A549 (cell line): ENCODE data around the gene CALU. TPM values are rescaled to one million over a fixed set of nuclear protein-coding genes. Genes with fewer than 3 reads are reported as not detected.

Source experiments
- ATAC-seq, 2 experiments: fragments of 200-7000 bp in 1 of 2; fragments of >200 bp in 1 of 2; cut with Nextera tagmentation in 1 of 2; cut with Tn5 transposase in 1 of 2; 3 replicates each; pipeline versions ENCODE4 v1.8.0 to v1.9.1; 2018 to 2020; ENCODE audit warnings: mild to moderate bottlenecking in 1 of 2, moderate library complexity in 1 of 2
- CTCF ChIA-PET: fragments of 300-600 bp; sonication (Branson Sonifier 250); formaldehyde crosslinking; extraction: SDS; loops from one replicate; lab custom pipeline; 2021; ENCODE audit warnings: antibody characterized with exemption, inconsistent platforms; lab: Yijun Ruan, JAX
- POLR2A ChIA-PET: fragments of 350-600 bp; formaldehyde crosslinking; extraction: SDS; loops from one replicate; lab custom pipeline; 2021; ENCODE audit warnings: antibody characterized with exemption, inconsistent platforms; lab: Yijun Ruan, JAX
- DNase-seq, 2 experiments: peaks; one replicate each; pipeline versions ENCODE4 v3.0.0 to v3.0.0-alpha.2; 2011 to 2016; ENCODE audit warnings: low read depth in 1 of 2, low spot score in 1 of 2
- FAIRE-seq: peaks from 2 replicates; lab custom pipeline; 2011; peaks lifted over from hg19 to GRCh38; lab: Jason Lieb, UNC
- H3K27ac ChIP-seq, 2 experiments: fragments of >200 bp; sonication (Bioruptor Twin); formaldehyde crosslinking; 3 replicates each; pipeline ENCODE4 v1.5.1; 2016 to 2017
- H3K4me1 ChIP-seq: fragments of >200 bp; sonication (Bioruptor Twin); formaldehyde crosslinking; 3 replicates; pipeline ENCODE4 v1.6.1; 2016
- H3K4me2 ChIP-seq: fragments of >200 bp; sonication (Bioruptor Twin); formaldehyde crosslinking; 3 replicates; pipeline ENCODE4 v1.6.1; 2016
- H3K4me3 ChIP-seq: fragments of >200 bp; sonication (Bioruptor Twin); formaldehyde crosslinking; 3 replicates; pipeline ENCODE4 v1.5.1; 2016
- H3K9me3 ChIP-seq: fragments of >200 bp; sonication (Bioruptor Twin); formaldehyde crosslinking; 3 replicates; pipeline ENCODE4 v1.6.1; 2016
- BCL3 ChIP-seq: fragments of >200 bp; sonication (Bioruptor Twin); formaldehyde crosslinking; IDR thresholded peaks from 3 replicates; pipeline ENCODE4 v1.6.1; 2016
- BHLHE40 ChIP-seq: IDR thresholded peaks from 2 replicates; pipeline ENCODE4 v1.6.1; 2012; ENCODE audit warnings: low read depth, low read length, inconsistent platforms
- CHD4 ChIP-seq: fragments of 200-600 bp; sonication (generic); IDR thresholded peaks from 2 replicates; pipeline ENCODE4 v1.6.1; 2016; ENCODE audit warnings: antibody characterized with exemption, mild to moderate bottlenecking, borderline replicate concordance
- CTCF ChIP-seq: fragments of >200 bp; sonication (Bioruptor Twin); formaldehyde crosslinking; IDR thresholded peaks from 3 replicates; pipeline ENCODE4 v1.5.1; 2016
- FOSL2 ChIP-seq, 2 experiments: fragments of 450-650 bp in 1 of 2; fragments of >200 bp in 1 of 2; sonication (Bioruptor Twin) in 1 of 2; formaldehyde crosslinking; IDR thresholded peaks; 2 replicates each; pipeline versions ENCODE4 v1.5.0 to v1.6.1; 2016 to 2020; ENCODE audit warnings: mild to moderate bottlenecking in 1 of 2, moderate library complexity in 1 of 2
- FOXS1 ChIP-seq: fragments of 250-450 bp; sonication (Bioruptor Pico); IDR thresholded peaks from 2 replicates; pipeline ENCODE4 v1.5.0; 2020; ENCODE audit warnings: mild to moderate bottlenecking, moderate library complexity
- HES2 ChIP-seq: fragments of >200 bp; sonication (Bioruptor Twin); formaldehyde crosslinking; IDR thresholded peaks from 2 replicates; pipeline ENCODE4 v1.6.1; 2016
- HEYL ChIP-seq: fragments of 250-450 bp; sonication (Bioruptor Pico); IDR thresholded peaks from 2 replicates; pipeline ENCODE4 v1.8.0; 2021; ENCODE audit warnings: mild to moderate bottlenecking, moderate library complexity
- HMGXB4 ChIP-seq: fragments of 250-450 bp; sonication (Bioruptor Pico); IDR thresholded peaks from 2 replicates; pipeline ENCODE4 v1.5.0; 2021; ENCODE audit warnings: mild to moderate bottlenecking, moderate library complexity, borderline replicate concordance
- HOXA7 ChIP-seq: fragments of 250-450 bp; sonication (Bioruptor Pico); IDR thresholded peaks from 2 replicates; pipeline ENCODE4 v1.5.0; 2020; ENCODE audit warnings: mild to moderate bottlenecking, moderate library complexity
- MAX ChIP-seq: IDR thresholded peaks from 2 replicates; pipeline ENCODE4 v1.6.1; 2012
- MYC ChIP-seq: IDR thresholded peaks from 2 replicates; pipeline ENCODE4 v1.6.1; 2012; ENCODE audit warnings: mild to moderate bottlenecking, inconsistent platforms, low read length, improper control_type of control experiment, borderline replicate concordance
- NFE2L2 ChIP-seq: fragments of 150-350 bp; conservative IDR thresholded peaks from 2 replicates; pipeline ENCODE4 v1.6.1; 2014; ENCODE audit warnings: low read length
- NPAS2 ChIP-seq: fragments of 250-450 bp; sonication (Bioruptor Pico); IDR thresholded peaks from 2 replicates; pipeline ENCODE4 v1.8.0; 2022; ENCODE audit warnings: mild to moderate bottlenecking, moderate library complexity, borderline replicate concordance
- NR3C1 ChIP-seq: fragments of >200 bp; sonication (Bioruptor Twin); formaldehyde crosslinking; IDR thresholded peaks from 3 replicates; pipeline ENCODE4 v1.6.1; 2017
- POLR2A ChIP-seq: IDR thresholded peaks from 2 replicates; pipeline ENCODE4 v1.6.1; 2012; ENCODE audit warnings: mild to moderate bottlenecking, low read length
- SMC3 ChIP-seq: fragments of >200 bp; sonication (Bioruptor Twin); formaldehyde crosslinking; IDR thresholded peaks from 3 replicates; pipeline ENCODE4 v1.6.1; 2018; ENCODE audit warnings: inconsistent platforms
- ZFP36 ChIP-seq: fragments of 450-650 bp; IDR thresholded peaks from 2 replicates; pipeline ENCODE4 v1.6.1; 2014; ENCODE audit warnings: borderline replicate concordance; ENCODE audit not compliant: partially characterized antibody
- ZNF302 ChIP-seq: fragments of 250-450 bp; sonication (Bioruptor Pico); IDR thresholded peaks from 2 replicates; pipeline ENCODE4 v1.9.0; 2021; ENCODE audit warnings: inconsistent platforms, mild to moderate bottlenecking, moderate library complexity
- ZSCAN20 ChIP-seq: fragments of 250-450 bp; sonication (Bioruptor Pico); IDR thresholded peaks from 2 replicates; pipeline ENCODE4 v1.8.0; 2022; ENCODE audit warnings: mild to moderate bottlenecking, moderate library complexity
- WGBS: methylation state at CpG from one replicate; pipeline ENCODE4 v1.1.6; 2017; ENCODE audit errors: missing lambda C conversion rate; 5-methylcytosine and 5-hydroxymethylcytosine counted together
- polyA plus RNA-seq, 4 experiments: library from polyadenylated mRNA; depleted of rRNA in 3 of 4; stranded (reverse); fragments of >200 nt; fragmentation: RNase III in 1 of 4; extraction: RNeasy Plus Mini Kit Qiagen cat#74134 plus additional on column Dnase treatment in 1 of 4; gene quantifications; 2 replicates in 3 of 4; 3 replicates in 1 of 4; pipeline ENCODE4 v1.2.3, GENCODE V29; 2011 to 2017

The CALU gene
- polyA plus RNA-seq, 2 of the 4 experiments (the other 2 are of a cell fraction), result 192 to 233 TPM

GRCh38 chr7:128759242-128759641, 20.1 kb downstream of the CALU start:
- CTCF ChIA-PET, result interaction anchor here (1.2 to 1.8 kb wide), 5 partner anchors 10 to 334 kb away, joined by 3 to 5 read pairs (median 3); no protein-coding TSS in a partner anchor
- TF ChIP-seq FOSL2 (IDR thresholded peaks at IDR 0.05), result no peak
- TF ChIP-seq FOSL2 (CRISPR knock-in tag; IDR thresholded peaks at IDR 0.05), result no peak
- no peak for TF ChIP-seq POLR2A
- no peak for TF ChIP-seq SMC3
- no peak for TF ChIP-seq BCL3
- no peak for TF ChIP-seq BHLHE40
- no peak for TF ChIP-seq MYC
- no peak for TF ChIP-seq ZFP36
- TF ChIP-seq NPAS2, result no peak
- TF ChIP-seq HOXA7 (CRISPR knock-in tag), result no peak
- TF ChIP-seq CHD4, result no peak
- TF ChIP-seq HMGXB4 (CRISPR knock-in tag), result no peak
- TF ChIP-seq NR3C1, result no peak
- no peak for TF ChIP-seq ZSCAN20
- TF ChIP-seq ZNF302 (CRISPR knock-in tag), result no peak
- TF ChIP-seq HES2, result no peak
- TF ChIP-seq FOXS1, result no peak
- TF ChIP-seq HEYL (CRISPR knock-in tag), result no peak
- no peak for TF ChIP-seq MAX
- TF ChIP-seq CTCF, result no peak
- POLR2A ChIA-PET, result no interaction called here
- DNase-seq (no peak), FAIRE-seq (no peak), ATAC-seq (no peak)
- H3K4me2 ChIP-seq, result no peak overlapping the region
- H3K27ac ChIP-seq, result no peak overlapping the region
- H3K9me3 ChIP-seq, result no peaks in the 10 kb centered on the region
- no peaks in the 10 kb centered on the region for H3K4me1 ChIP-seq
- H3K4me3 ChIP-seq, result no peak overlapping the region

GRCh38 chr7:128763541-128763940, 24.4 kb downstream of the CALU start:
- no peak for TF ChIP-seq NFE2L2
- no peak overlapping the region for H3K27ac ChIP-seq
- no peak for DNase-seq
- H3K9me3 ChIP-seq, result no peaks in the 10 kb centered on the region
- no peak overlapping the region for H3K4me2 ChIP-seq
- no peak overlapping the region for H3K4me3 ChIP-seq
- POLR2A ChIA-PET, result no interaction called here
- no peak for ATAC-seq
- 91% methylated on average over 3 of the region's 3 CpGs for WGBS
- no peaks in the 10 kb centered on the region for H3K4me1 ChIP-seq
- FAIRE-seq, result no peak
- CTCF ChIA-PET, result no interaction called here
